GM23338 (cell line): ENCODE data around the gene CYP2C18. TPM values are rescaled to one million over a fixed set of nuclear protein-coding genes. Genes with fewer than 3 reads are reported as not detected.

Experiments
- ATAC-seq: fragments of 200-7000 bp; cut with Tn5 transposase; 3 replicates; pipeline ENCODE4 v1.9.1; 2020
- DNase-seq: peaks from one replicate; pipeline ENCODE4 v3.0.0-alpha.2; 2015; ENCODE audit warnings: low spot score
- H2AFZ ChIP-seq: fragments of 200-600 bp; sonication (generic); 2 replicates; pipeline ENCODE4 v1.8.0; 2016; ENCODE audit warnings: antibody characterized with exemption, mild to moderate bottlenecking, moderate library complexity
- H3F3A ChIP-seq: fragments of 200-600 bp; sonication (generic); replicated peaks from 2 replicates; pipeline ENCODE4 v1.8.0; 2017; ENCODE audit warnings: antibody characterized with exemption, mixed run types, low read depth
- H3K27ac ChIP-seq: fragments of 200-600 bp; sonication (generic); 2 replicates; pipeline ENCODE4 v1.6.1; 2016; ENCODE audit warnings: low read depth
- H3K27me3 ChIP-seq: fragments of 200-600 bp; sonication (generic); 2 replicates; pipeline ENCODE4 v1.8.0; 2016; ENCODE audit warnings: mild to moderate bottlenecking, mixed run types, moderate library complexity; ENCODE audit not compliant: insufficient read depth
- H3K36me3 ChIP-seq: fragments of 200-600 bp; sonication (generic); 2 replicates; pipeline ENCODE4 v1.8.0; 2016; ENCODE audit warnings: mild to moderate bottlenecking; ENCODE audit not compliant: insufficient read depth
- H3K4me1 ChIP-seq: fragments of 200-600 bp; sonication (generic); 2 replicates; pipeline ENCODE4 v1.8.0; 2016; ENCODE audit warnings: mild to moderate bottlenecking, moderate library complexity; ENCODE audit not compliant: insufficient read depth
- H3K4me2 ChIP-seq: fragments of 200-600 bp; sonication (generic); 2 replicates; pipeline ENCODE4 v1.7.1; 2017; ENCODE audit warnings: mixed run types
- H3K4me3 ChIP-seq: fragments of 200-600 bp; sonication (generic); 2 replicates; pipeline ENCODE4 v1.6.1; 2016; ENCODE audit warnings: mixed run types
- H3K79me2 ChIP-seq: fragments of 200-600 bp; sonication (generic); replicated peaks from 2 replicates; pipeline ENCODE4 v1.8.0; 2017; ENCODE audit warnings: mild to moderate bottlenecking; ENCODE audit not compliant: insufficient read depth
- H3K9me2 ChIP-seq: fragments of 200-600 bp; sonication (generic); 2 replicates; pipeline ENCODE4 v1.8.0; 2017; ENCODE audit not compliant: insufficient read depth
- H4K20me1 ChIP-seq: fragments of 200-600 bp; sonication (generic); replicated peaks from 2 replicates; pipeline ENCODE4 v1.8.0; 2017; ENCODE audit warnings: mild to moderate bottlenecking; ENCODE audit not compliant: insufficient read depth
- H3K27ac Mint-ChIP-seq: 2 replicates; pipeline ENCODE4 v1.8.0; 2020; ENCODE audit warnings: inconsistent platforms, mild to moderate bottlenecking, moderate library complexity, mixed read lengths
- H3K27me3 Mint-ChIP-seq: 3 replicates; pipeline ENCODE4 v1.8.0; 2022; ENCODE audit warnings: low read depth, mild to moderate bottlenecking, moderate library complexity, mixed read lengths, inconsistent platforms; ENCODE audit not compliant: insufficient read depth, poor library complexity
- H3K36me3 Mint-ChIP-seq: 3 replicates; pipeline ENCODE4 v1.8.0; 2021; ENCODE audit warnings: low read depth, mild to moderate bottlenecking, inconsistent platforms, moderate library complexity, mixed read lengths
- H3K4me1 Mint-ChIP-seq: 3 replicates; pipeline ENCODE4 v1.8.0; 2020; ENCODE audit warnings: mild to moderate bottlenecking, inconsistent platforms, mixed read lengths
- H3K4me3 Mint-ChIP-seq: 3 replicates; pipeline ENCODE4 v1.8.0; 2021; ENCODE audit warnings: moderate library complexity, mild to moderate bottlenecking, inconsistent platforms, mixed read lengths
- H3K9me3 Mint-ChIP-seq: 3 replicates; pipeline ENCODE4 v1.8.0; 2020; ENCODE audit warnings: moderate library complexity, mild to moderate bottlenecking, inconsistent platforms, mixed read lengths
- CREB1 ChIP-seq: fragments of 250-450 bp; sonication (Bioruptor Pico); IDR thresholded peaks from 2 replicates; pipeline ENCODE4 v1.5.0; 2020; ENCODE audit warnings: low read depth, mild to moderate bottlenecking, moderate library complexity
- POLR2AphosphoS5 ChIP-seq: IDR thresholded peaks from 2 replicates; pipeline ENCODE4 v1.6.1; 2016; ENCODE audit warnings: antibody characterized with exemption, low read depth
- ZNF462 ChIP-seq: fragments of 250-450 bp; sonication (Bioruptor Pico); IDR thresholded peaks from 2 replicates; pipeline ENCODE4 v1.5.0; 2020; ENCODE audit warnings: mild to moderate bottlenecking, moderate library complexity
- polyA plus RNA-seq: library from polyadenylated mRNA; unstranded; fragments of >200 nt; fragmentation: Nextera tagmentation; extraction: Ambion mirVana; gene quantifications from 2 replicates; pipeline ENCODE4 v1.2.1, GENCODE V29; 2016
- total RNA-seq: library from RNA; depleted of rRNA; stranded (reverse); fragments of >200 nt; shearing (Covaris generic); gene quantifications from 2 replicates; pipeline ENCODE4 v1.2.3, GENCODE V29; 2014
- TF ChIP-seq, protein P1 (sequence below), 2 experiments: fragments of 200-600 bp in 1 of 2; sonication (generic) in 1 of 2; conservative IDR thresholded peaks; 2 replicates each; pipeline versions ENCODE4 v1.5.1 to v1.6.1; 2016 to 2017; ENCODE audit warnings: antibody characterized with exemption in 2 of 2, low read depth in 2 of 2, mild to moderate bottlenecking in 2 of 2, moderate library complexity in 1 of 2

The CYP2C18 gene
- total and polyA plus RNA-seq, 2 experiments from 2014 or later = 0.08 to 0.63 TPM

- Histone ChIP-seq H3K36me3 (no peaks in the 10 kb centered on the region), H3K4me3 (no peak overlapping the region), H3K27me3 (no peaks in the 10 kb centered on the region), H3F3A (no peaks in the 10 kb centered on the region), H4K20me1 (no peaks in the 10 kb centered on the region), H3K4me1 (no peaks in the 10 kb centered on the region), H3K4me2 (no peak overlapping the region), H3K79me2 (no peaks in the 10 kb centered on the region), H3K9me2 (peaks cover 3% of the 10 kb centered on the region; the same call in 1 of the 2 replicates), H3K27ac (no peak overlapping the region), H2AFZ (no peak overlapping the region)
- no peaks in the 10 kb centered on the region for H3K36me3 Mint-ChIP-seq
- H3K4me3 Mint-ChIP-seq = no peak overlapping the region
- ATAC-seq (no peak), DNase-seq (no peak)
- no peaks in the 10 kb centered on the region for H3K4me1 Mint-ChIP-seq
- TF ChIP-seq ZNF462 (CRISPR knock-in tag) = no peak
- no peak for TF ChIP-seq POLR2AphosphoS5
- peaks cover 1% of the 10 kb centered on the region for H3K27me3 Mint-ChIP-seq
- H3K9me3 Mint-ChIP-seq = peaks cover 4% of the 10 kb centered on the region; the same call in 2 of the 3 replicates
- H3K27ac Mint-ChIP-seq = no peak overlapping the region
Measured at GRCh38 chr10:94777886-94778458, 94.4 kb downstream of the CYP2C18 start.

DNA sequence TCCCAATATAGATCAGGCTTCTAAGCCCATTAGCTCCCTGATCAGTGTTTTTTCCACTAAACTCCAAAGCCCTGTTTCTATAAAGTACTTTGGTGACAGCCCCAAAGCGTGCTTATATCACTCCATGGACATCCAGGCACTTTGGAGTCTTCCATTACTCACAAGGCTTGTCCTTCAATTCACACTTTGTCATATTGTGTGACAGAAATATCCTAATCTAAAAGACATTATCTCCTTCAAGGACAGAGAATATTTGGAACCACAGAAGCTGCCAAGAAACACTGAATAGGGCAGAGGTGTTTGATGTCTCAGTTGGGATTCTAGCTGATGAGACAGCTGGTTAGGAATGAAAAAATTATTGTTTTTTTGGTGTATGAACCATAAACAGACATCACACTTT lies 97.3 kb downstream of the CYP2C18 start:
- H3K4me1 ChIP-seq = no peaks in the 10 kb centered on the region
- no peaks in the 10 kb centered on the region for H3K27me3 ChIP-seq
- peaks cover 7% of the 10 kb centered on the region for H3K9me2 ChIP-seq
- H3F3A ChIP-seq = no peaks in the 10 kb centered on the region
- peaks cover 1% of the 10 kb centered on the region for H3K27me3 Mint-ChIP-seq
- H3K4me3 Mint-ChIP-seq = no peak overlapping the region
- no peak overlapping the region for H3K4me3 ChIP-seq
- H3K36me3 ChIP-seq = no peaks in the 10 kb centered on the region
- ATAC-seq (no peak), DNase-seq (no peak)
- H2AFZ ChIP-seq = no peak overlapping the region
- H3K9me3 Mint-ChIP-seq = no peaks in the 10 kb centered on the region; the same call in 1 of the 3 replicates
- H3K27ac Mint-ChIP-seq = no peak overlapping the region
- H3K4me2 ChIP-seq = no peak overlapping the region
- H3K27ac ChIP-seq = no peak overlapping the region
- H3K4me1 Mint-ChIP-seq = no peaks in the 10 kb centered on the region
- H3K36me3 Mint-ChIP-seq = no peaks in the 10 kb centered on the region
- H4K20me1 ChIP-seq = no peaks in the 10 kb centered on the region
- no peaks in the 10 kb centered on the region for H3K79me2 ChIP-seq
- no peak for TF ChIP-seq CREB1 (CRISPR knock-in tag)
- TF ChIP-seq, protein P1, sequence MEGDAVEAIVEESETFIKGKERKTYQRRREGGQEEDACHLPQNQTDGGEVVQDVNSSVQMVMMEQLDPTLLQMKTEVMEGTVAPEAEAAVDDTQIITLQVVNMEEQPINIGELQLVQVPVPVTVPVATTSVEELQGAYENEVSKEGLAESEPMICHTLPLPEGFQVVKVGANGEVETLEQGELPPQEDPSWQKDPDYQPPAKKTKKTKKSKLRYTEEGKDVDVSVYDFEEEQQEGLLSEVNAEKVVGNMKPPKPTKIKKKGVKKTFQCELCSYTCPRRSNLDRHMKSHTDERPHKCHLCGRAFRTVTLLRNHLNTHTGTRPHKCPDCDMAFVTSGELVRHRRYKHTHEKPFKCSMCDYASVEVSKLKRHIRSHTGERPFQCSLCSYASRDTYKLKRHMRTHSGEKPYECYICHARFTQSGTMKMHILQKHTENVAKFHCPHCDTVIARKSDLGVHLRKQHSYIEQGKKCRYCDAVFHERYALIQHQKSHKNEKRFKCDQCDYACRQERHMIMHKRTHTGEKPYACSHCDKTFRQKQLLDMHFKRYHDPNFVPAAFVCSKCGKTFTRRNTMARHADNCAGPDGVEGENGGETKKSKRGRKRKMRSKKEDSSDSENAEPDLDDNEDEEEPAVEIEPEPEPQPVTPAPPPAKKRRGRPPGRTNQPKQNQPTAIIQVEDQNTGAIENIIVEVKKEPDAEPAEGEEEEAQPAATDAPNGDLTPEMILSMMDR (conservative IDR thresholded peaks at IDR 0.05; ENCODE audit: low read depth in 2 of 2) = no peak
